GM12878 (cell line): ENCODE measurements around the gene RNF126.
"Not testable (repeated sequence)": the region's sequence is repeated elsewhere in the genome, so short reads cannot be mapped to it uniquely, and the experiment has no call there.

Experiments
- CEBPB ChIP-seq, 2 experiments: fragments of 150-350 bp in 1 of 2; IDR thresholded peaks; 2 replicates each; pipeline ENCODE4 v1.6.1; 2012 to 2014; ENCODE audit warnings: low read depth in 2 of 2, low read length in 2 of 2, borderline replicate concordance in 1 of 2, inconsistent platforms in 1 of 2
- ETV6 ChIP-seq, 2 experiments: fragments of 450-650 bp in 1 of 2; IDR thresholded peaks in 1 of 2; conservative IDR thresholded peaks in 1 of 2; 2 replicates each; pipeline ENCODE4 v1.6.1; 2014; ENCODE audit warnings: antibody characterized with exemption in 1 of 2, borderline replicate concordance in 1 of 2, low read depth in 1 of 2, mild to moderate bottlenecking in 1 of 2, moderate library complexity in 1 of 2
- POLR2AphosphoS5 ChIP-seq: IDR thresholded peaks from 2 replicates; pipeline ENCODE4 v1.6.1; 2011; ENCODE audit warnings: mild to moderate bottlenecking, low read length, inconsistent platforms
- RBBP5 ChIP-seq: fragments of 200-600 bp; sonication (generic); conservative IDR thresholded peaks from 2 replicates; pipeline ENCODE4 v1.6.1; 2016
- TCF7 ChIP-seq: IDR thresholded peaks from 2 replicates; pipeline ENCODE4 v1.6.1; 2014; ENCODE audit warnings: antibody characterized with exemption, borderline replicate concordance

DNA sequence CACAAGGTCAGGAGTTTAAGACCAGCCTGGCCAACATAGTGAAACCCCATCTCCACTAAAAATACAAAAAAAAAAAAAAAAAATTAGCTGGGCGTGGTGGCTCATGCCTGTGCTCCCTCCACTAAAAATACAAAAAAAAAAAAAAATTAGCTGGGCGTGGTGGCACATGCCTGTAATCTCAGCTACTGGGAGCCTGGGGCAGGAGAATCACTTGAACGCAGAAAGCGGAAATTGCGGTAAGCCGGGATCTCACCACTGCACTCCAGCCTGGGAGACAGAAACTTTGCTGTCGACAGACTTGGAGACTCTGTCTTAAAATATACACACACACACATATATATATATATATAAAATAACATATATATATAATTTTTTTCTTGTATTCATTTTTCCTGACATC is 36.4 kb downstream of the RNF126 start:
- TF ChIP-seq POLR2AphosphoS5; CEBPB (IDR thresholded peaks at IDR 0.05; ENCODE audit: borderline replicate concordance in 1 of 2, low read depth in 2 of 2, low read length in 2 of 2); RBBP5; TCF7; ETV6 (conservative IDR thresholded peaks at IDR 0.05 in 1 of 2, IDR thresholded peaks at IDR 0.05 in 1 of 2; ENCODE audit: borderline replicate concordance in 1 of 2, low read depth in 1 of 2): not testable (repeated sequence)
